ENCODE measurements around the gene KLRC3.
"Not testable (repeated sequence)": the region's sequence is repeated elsewhere in the genome, so short reads cannot be mapped to it uniquely, and the experiment has no call there.

The KLRC3 gene

GRCh38 chr12:10368206-10369171 is 51.9 kb downstream of the KLRC3 start:
- DNase-seq, result no peak

GRCh38 chr12:10367714-10368113 is 52.7 kb downstream of the KLRC3 start:
- DNase-seq, result not testable (repeated sequence)

- peak; percentile 50 for DNase-seq
Measured at GRCh38 chr12:10366875-10367274, 53.5 kb downstream of the KLRC3 start.

DNA sequence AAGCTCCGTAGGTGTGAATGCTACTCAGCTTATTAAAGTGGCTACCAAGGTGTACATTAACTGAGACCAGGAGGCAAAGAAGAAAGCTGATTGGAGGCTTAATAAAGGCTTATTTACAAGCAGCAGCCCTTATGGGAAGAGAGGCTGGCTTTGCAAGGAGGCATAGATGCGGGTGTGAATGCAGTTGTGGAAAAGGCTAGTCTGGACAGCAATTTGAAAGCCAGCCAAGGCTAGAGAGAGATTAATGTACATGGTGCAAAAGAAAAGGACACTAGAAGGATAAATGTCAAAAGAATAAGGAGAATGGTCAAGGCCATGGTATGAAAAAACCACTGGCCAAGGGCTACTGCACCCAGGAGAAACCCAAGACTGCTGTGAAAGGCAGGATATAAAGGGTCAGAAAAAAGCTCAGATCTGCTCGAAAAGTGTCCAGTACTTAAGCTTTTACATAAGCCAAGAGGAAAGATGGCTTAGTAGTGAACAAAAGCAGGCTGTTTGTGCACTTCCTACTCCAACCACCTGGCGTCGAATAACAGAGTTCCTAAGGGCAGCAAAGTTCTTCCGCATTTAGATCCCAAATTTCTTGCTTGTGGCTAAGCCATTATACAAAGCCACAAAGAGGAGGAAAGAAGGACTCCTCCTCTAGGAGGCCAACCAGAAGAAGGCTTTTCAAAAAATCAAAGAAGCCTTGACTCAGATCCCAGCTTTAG is 54.5 kb downstream of the KLRC3 start:
- DNase-seq, result peak; percentile 21

- peak; percentile 83 for DNase-seq
Measured at GRCh38 chr12:10364815-10365622, 55.4 kb downstream of the KLRC3 start.

DNA sequence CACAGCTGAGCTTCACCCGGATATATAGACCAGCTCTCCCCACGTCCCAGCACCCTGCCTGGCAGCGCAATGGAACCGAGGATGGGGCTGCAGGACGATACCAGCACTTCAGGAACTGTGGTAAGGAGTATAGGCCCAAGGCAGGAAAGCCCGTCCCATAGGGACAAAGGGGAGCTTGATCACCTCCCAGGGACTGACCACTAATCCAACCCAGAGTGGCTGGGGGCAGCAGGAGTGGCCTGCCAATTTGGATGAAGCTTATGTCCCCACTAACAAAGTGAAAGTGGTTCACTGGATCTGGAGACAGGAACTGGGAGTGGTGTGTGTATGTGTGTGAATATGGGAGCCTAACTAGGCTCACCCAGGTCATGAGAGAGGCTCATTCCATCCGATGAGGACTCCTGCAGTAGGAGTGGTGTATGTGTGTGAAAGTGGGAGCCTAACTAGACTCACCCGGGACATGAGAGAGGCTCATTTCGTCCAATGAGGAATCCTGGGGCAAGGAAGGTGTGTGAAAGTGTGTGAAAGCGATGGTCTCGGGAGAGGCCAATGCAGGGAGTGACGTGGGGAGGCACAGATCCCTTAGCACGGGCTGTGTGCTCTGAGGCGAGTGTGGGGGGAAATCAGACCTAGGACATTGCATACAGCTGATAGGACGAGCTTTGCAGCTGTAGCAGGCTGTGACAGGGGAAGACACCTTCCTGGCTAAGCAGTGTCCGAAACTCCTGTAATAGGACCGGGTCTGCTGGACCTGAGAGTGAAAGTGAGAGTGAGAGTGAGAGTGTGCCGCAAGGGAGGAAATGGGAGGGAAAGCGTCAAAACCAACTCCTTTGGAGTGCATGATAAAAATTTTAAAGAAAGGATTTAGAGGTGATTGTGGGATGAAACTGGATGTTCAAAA is 56.2 kb downstream of the KLRC3 start:
- peak; percentile 59 for DNase-seq

GRCh38 chr12:10363658-10363913 is 56.8 kb downstream of the KLRC3 start:
- DNase-seq, result no peak

GRCh38 chr12:10362828-10363657 is 57.4 kb downstream of the KLRC3 start:
- DNase-seq, result no peak

- DNase-seq, result no peak
Measured at GRCh38 chr12:10362325-10362724, 58.1 kb downstream of the KLRC3 start.

Measured in EL (cell line).